T-helper 1 cell treated with Interleukin-12 subunit alpha and Interleukin-12 subunit beta and Interleukin-4 antibody, amounts not matched to agents 30 ng/mL and 1 ng/mL, for 36 hours (primary cell): Measurements from ENCODE around the gene MCRS1. TPM values are rescaled to one million over a fixed set of nuclear protein-coding genes. Genes with fewer than 3 reads are reported as not detected.

Experiments used
- intact Hi-C: fragments of 100-400 bp; cut with micrococcal nuclease; formaldehyde crosslinking; loops from one replicate; pipeline ENCODE4 v1.15.1; 2024
- total RNA-seq: library from RNA; stranded (reverse); gene quantifications from 2 replicates; pipeline ENCODE4 v1.2.3, GENCODE V29; 2022

The MCRS1 gene
- total RNA-seq, 1 donor from 2014 or later: 72.4 TPM

DNA sequence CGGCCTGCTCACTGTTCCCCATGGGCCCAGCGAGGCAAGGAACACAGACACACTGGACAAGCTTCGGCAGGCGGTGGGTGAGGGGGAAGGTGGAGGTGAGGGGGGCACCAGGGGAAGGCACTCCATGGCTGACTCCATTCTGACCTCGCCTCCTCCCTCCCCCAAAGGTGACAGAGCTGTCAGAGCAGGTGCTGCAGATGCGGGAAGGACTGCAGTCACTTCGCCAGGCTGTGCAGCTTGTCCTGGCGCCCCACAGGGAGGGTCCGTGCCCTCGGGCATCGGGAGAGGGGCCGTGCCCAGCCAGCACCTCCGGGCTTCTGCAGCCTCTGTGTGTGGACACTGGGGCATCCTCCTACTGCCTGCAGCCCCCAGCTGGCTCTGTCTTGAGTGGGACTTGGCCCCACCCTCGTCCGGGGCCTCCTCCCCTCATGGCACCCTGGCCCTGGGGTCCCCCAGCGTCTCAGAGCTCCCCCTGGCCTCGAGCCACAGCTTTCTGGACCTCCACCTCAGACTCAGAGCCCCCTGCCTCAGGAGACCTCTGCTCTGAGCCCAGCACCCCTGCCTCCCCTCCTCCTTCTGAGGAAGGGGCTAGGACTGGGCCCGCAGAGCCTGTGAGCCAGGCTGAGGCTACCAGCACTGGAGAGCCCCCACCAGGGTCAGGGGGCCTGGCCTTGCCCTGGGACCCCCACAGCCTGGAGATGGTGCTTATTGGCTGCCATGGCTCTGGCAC, 10.6 kb downstream of the MCRS1 start:
- intact Hi-C loops: no loop called here

DNA sequence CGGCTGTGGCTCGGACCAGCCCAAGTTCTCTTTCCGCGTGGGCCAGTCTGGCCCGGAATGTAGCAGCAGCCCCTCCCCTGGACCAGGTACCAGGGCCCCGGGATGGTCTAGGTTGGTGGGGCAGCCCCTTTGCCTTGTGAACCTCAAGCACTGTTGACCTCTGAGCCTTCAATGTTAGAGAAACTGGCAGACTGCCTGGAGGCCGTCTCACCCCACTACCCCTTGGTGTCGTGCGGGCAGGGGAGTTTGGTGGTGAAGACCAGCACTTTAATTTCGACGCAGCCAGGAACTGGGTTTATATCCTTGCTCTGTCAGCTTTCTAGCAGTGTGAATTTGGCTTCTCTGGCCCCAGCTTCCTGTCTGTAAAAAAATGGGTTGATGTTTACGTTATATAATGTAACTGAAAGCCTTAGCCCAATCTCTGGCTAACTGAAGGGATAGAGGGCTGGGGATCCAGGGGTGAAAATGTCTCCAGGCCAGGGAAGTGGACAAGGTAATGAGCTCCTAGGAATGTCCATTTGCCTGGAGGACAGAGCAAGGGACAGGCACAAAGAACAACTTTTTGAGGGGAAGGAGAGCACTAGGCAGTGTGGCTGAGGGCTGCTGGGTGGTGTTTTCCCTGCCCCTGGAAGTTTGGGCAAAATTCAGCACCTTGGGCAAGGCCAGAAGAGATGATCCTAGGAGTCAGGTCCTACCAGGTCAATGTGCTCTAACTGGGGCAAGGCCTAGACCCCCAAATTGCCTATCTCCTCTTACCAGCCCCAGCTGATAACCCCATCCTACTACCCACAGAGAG, 11.4 kb downstream of the MCRS1 start:
- intact Hi-C loops: no loop called here

DNA sequence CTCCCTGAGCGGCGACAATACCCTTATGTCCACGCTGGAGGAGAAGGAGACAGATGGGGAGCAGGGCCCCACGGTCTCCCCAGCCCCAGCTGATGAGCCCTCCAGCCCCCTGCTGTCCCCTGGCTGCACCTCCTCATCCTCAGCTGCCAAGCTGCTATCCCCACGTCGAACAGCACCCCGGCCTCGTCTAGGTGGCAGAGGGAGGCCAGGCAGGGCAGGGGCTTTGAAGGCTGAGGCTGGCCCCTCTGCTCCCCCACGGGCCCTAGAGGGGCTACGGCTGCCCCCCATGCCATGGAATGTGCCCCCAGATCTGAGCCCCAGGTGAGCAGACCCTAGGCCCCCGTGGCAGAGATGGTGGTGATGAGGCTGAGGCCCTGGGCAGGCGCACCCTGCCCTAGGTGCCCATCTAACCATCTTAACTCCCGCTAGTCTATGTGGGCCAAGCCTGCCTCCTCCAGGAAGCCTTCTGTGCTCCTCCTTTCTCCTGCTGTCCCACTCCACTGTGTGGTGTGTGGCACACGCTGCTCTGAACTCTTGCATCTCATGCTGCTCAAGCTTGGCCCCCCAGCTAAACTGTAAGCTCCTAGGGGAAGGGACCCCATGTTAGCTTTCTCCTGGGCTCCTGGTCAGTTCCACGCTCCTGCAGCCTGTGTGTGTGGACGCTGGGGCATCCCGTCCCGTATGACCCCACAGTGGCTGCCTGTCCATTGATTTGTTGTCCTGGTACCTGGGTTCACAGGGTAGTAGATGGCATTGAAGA, 12.1 kb downstream of the MCRS1 start:
- intact Hi-C loops: no loop called here

DNA sequence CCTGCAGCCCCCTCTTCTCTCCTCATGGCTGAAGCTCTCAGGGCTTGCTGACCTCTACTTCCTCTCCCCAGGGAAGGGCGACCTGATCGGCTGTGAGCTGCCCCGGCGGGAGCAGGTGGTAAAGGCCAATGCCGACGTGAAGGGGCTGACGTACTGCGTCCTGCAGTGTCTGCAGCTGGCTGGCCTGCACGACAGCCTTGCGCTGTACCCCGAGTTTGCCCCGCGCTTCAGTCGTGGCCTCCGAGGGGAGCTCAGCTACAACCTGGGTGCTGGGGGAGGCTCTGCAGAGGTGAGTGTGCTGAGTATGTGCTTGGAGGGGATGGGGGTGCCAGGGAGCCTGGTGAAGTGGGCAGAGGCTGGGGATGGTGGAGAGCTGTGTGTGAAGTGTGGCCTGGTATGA, 13.7 kb downstream of the MCRS1 start:
- intact Hi-C loops: no loop called here

DNA sequence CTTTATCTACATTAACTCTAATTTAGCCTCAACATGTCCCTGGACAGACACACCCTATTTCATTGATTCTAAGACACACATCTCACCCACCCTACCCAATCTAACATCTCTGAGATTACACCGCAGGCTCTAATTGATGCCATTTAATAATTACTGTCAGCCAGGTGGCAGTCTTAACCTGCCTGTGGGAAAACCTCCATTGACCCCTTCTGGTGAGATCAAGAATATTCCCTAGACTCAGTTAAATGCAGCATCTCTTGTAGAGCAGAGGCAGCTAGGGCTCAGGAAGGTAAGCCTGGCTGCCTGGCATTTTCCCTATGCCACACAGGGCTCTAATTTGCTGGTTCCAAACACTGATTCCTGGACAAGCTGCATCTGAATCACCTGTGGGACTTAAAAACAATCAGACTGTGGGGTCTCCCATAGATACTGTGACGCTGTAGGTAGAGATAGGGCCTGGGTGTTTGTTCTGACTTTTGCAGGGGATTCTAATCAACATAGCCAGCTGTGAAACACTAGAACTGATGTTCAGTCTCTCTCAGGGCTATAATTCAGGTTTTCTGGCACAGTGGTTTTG, 14.3 kb downstream of the MCRS1 start:
- intact Hi-C loops: loop anchor here (1.0 kb wide), 2 partner anchors 27 to 154 kb away; partner anchors contain the start of gene FMNL3

DNA sequence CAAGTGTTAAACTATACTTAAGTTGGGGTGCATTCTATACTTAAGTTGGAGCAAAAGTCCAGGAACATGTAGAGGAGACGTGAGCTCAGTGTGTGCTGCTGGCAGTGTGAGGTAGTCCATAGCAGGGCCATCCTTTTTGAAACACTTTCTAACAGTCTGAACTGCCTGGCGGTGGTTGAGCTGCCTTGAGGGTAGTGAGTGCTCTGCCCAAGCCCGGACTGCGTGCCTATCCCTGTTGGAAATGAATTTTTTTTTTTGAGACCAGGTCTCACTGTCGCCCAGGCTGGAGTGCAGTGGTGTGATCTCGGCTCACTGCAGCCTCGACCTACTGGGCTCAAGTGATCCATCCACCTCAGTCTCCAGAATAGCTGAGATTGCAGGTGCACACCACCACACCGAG, 15.0 kb downstream of the MCRS1 start:
- intact Hi-C loops: loop anchor here (1.0 kb wide), 2 partner anchors 27 to 154 kb away; partner anchors contain the start of gene FMNL3

DNA sequence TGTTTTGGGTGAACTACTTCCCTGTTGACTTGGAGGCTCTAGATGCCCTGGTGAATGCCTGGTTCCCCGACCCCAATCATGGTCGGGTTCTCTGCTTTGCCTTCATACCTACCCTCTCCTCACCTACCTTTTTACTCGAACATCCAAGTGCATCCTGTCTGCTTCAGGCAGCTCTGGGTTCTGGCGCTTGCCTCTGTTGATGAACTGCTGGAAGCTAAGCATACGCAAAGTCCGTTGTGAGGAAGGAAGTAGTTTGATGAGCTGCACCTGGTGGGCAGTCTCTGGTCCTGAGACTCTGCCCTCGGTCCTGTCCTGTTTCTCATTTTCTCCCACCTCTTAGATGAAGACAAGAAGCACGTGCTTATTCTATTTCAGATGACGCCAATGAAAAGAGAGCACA, 15.5 kb downstream of the MCRS1 start:
- intact Hi-C loops: no loop called here

DNA sequence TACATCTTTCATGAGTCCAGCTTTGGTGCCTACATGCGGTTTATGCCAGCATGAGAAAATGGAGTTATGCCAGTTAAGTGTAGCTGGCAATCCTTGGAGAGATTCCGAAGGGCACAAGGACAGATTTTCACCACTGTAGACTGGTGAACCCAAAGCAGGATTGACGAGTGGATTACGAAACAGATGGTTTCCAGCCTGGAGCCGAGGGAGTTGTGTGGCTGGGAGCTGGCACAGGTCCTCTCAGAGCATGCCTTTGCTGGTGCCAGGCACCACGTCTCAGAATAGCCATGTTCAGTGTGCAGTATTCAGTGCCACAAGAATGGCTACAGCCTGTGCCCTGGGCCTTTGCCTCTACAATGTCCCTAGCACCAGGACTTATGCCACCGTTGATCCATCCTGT, 15.9 kb downstream of the MCRS1 start:
- intact Hi-C loops: no loop called here

DNA sequence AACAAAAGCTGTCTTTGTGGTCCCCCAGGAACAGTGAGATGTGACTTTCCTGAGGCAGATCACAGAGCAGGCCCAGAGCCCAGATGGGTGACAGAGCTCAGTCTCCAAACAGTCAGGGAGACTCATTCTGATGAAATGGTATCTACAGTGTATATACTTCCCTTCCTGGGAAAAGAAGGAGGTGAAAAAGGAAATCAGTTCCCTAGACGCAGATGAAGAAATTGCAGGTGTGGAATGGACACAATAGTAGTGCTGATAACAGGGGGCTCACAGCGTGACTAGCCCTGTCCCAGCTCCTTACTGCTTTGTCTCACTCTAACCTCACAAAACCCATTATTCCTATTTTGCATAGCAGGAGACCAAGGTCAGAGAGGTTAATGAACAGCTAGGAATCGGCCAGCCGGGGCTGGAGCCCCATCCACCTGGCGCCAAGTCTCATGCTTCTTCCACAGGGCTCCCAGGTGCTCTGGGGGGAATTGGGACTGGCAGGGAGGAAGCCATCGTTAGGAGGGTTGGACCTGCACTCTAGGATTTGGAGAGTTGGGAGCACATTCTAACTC, 17.2 kb downstream of the MCRS1 start:
- intact Hi-C loops: no loop called here

DNA sequence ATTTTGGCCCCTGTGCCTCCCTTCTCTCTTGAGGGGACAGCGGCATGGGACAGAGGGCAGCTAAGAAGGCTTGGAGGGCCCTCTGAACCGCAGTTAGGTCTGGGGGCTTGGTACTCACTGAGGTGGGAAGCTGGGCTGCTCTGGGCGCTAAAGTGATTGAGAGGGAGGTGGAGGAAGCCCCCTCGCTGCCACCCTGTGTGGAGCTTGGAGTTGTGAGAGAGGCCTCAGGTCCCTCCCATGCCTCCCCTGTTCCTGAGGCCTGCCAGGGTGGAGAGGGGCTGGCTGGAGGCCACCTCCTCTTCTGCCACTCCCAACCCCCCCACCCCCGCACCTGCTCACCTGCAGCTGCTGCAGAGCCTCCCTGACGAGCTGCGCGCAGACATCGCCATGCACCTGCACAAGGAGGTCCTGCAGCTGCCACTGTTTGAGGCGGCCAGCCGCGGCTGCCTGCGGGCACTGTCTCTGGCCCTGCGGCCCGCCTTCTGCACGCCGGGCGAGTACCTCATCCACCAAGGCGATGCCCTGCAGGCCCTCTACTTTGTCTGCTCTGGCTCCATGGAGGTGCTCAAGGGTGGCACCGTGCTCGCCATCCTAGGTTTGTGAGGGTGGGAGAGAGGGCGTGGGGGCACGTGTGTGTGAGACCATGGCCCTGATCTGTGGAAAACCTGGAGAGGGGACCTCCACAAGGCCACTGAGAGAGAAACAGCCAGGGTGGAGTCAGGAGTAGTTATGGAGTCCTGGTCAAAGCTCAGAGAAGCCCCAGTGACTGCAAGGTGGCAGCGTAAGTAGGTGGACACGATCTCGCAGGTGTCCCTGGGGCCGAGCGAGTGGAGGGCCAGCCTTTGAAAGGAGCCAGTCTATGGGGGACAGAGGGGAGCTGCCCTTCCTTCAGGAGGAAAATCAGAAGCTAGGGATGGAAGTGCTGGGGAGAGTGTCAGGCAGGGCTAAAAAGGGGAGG, 17.9 kb downstream of the MCRS1 start:
- intact Hi-C loops: no loop called here

DNA sequence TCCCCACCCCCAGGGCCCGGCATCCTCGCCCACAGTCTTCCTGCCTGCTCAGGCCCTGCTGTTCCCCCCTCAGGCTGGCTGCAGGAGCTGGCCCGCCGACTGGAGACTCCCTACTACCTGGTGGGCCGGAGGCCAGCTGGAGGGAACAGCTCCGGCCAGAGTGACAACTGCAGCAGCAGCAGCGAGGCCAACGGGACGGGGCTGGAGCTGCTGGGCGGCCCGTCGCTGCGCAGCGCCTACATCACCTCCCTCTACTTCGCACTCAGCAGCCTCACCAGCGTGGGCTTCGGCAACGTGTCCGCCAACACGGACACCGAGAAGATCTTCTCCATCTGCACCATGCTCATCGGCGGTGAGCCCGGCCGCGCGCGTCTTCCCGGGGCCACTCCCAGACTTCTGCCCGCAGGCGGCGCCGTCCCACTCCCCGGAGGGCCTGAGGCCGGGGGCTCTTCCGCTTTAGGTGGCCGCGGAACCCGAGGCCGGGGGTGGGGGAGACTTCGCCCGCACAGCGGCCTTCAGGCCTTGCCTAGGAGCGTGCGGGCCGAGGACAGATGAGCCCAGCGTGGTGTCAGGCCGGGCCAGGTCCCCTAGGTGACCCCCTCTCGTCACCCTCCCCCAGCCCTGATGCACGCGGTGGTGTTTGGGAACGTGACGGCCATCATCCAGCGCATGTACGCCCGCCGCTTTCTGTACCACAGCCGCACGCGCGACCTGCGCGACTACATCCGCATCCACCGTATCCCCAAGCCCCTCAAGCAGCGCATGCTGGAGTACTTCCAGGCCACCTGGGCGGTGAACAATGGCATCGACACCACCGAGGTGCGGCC, 18.9 kb downstream of the MCRS1 start:
- intact Hi-C loops: no loop called here

DNA sequence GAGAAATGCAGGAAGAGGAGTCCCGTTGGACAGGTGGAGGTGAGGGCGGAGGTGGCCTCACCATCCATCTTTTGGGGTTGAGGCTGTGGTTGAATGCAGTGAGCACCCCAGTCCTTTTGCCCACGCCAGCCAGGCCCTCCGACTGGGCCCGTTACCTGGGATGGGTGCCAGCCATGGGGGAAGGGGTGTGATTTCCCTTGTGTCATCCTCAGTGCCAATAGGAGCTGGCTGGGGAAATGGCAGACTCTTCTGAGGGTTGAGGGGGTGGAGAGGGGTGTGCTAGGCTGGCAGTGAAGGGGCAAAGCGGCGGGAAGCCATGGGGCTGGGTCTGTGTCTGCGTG, 19.5 kb downstream of the MCRS1 start:
- intact Hi-C loops: no loop called here

DNA sequence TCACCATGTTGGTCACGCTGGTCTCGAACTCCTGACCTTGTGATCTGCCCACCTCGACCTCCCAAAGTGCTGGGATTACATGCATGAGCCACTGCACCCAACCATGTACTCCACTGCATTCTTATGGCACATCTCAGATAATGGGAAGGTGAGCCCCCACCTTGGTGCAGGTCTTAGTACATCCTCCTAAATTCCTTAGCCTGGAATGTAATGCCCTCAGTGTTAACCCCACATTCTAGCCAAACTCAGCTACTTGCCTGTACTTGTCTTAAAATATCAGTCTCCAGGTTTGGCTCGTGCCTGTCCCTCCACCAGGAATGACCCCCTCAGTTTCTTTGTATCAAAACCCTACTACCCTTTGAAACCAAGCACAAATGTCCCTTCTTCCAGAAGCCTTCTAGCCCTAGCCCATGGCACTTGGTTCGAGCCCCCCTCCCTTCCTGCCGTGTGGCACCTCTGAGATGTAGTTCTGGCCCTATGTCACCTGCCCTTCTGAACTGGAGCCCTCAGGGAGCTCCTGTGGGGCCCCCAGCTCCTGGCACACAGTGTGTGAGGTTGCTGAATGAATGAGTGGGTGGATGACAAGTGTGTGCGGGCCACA, 20.8 kb downstream of the MCRS1 start:
- intact Hi-C loops: no loop called here

DNA sequence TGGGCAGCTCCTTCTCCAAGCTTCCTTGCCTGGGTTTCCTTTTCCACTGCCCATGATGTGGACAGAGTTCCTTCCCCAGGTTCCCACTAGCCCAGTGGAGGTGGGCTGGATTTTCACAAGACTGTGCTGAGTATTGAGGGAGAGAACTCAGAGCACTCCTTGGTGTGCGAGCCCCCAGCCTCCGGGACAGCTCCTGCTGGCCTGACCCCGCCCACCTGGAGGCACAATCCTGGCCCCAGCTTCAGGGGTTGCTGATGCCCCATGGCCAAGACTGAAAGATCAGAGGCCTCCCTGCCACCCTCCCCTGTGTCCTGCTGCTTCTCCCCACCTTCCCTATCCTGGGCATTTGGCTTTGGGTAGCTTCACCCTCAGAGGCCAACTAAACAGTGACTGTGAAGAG, 21.5 kb downstream of the MCRS1 start:
- intact Hi-C loops: no loop called here

DNA sequence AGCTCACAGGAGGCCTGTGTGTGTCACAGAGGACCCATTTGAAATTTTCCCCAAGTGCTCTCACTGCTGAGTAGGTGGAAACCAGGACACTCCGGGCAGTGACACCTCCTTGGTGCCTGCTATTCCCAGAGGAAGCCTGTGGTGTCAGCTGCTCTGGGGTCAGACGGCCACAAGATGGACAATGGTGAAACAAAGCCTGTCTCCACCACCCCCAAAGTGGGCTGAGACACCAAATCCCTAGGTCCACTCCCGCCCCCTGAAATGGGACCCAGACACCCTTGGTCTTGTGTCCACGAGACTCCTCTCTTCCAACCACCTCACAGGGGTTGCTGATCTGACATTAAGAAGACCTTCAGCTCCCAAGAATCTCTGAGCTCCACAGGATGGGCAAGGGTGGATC, 22.1 kb downstream of the MCRS1 start:
- intact Hi-C loops: no loop called here

DNA sequence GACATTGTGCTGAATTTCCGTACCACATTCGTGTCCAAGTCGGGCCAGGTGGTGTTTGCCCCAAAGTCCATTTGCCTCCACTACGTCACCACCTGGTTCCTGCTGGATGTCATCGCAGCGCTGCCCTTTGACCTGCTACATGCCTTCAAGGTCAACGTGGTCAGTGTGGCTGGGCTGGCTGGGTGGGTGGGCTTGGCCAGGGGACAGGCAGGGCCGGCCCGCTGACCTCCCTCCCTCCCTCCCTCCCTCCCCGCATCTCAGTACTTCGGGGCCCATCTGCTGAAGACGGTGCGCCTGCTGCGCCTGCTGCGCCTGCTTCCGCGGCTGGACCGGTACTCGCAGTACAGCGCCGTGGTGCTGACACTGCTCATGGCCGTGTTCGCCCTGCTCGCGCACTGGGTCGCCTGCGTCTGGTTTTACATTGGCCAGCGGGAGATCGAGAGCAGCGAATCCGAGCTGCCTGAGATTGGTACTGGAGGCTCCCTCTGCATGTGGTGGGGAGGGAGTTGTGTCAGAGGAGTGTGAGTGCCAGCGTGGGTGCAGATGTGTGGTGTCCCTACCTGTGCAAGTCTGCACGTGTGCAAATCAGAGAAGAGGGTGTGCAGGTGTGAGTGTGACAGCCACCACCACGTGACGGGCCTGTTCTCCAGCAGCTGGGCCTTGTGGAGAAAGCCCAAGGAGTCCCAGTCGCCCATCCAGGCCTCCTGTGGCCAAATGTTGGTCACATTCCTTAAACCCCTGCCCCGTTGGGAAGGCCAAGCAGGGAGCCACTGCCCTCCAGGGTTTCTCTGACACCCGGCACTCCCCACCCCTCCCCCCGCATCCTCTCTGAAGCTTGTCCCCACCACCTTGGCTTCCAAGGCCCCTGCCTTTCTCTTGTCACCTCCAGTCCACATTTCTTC, 23.8 kb downstream of the MCRS1 start:
- intact Hi-C loops: no loop called here

DNA sequence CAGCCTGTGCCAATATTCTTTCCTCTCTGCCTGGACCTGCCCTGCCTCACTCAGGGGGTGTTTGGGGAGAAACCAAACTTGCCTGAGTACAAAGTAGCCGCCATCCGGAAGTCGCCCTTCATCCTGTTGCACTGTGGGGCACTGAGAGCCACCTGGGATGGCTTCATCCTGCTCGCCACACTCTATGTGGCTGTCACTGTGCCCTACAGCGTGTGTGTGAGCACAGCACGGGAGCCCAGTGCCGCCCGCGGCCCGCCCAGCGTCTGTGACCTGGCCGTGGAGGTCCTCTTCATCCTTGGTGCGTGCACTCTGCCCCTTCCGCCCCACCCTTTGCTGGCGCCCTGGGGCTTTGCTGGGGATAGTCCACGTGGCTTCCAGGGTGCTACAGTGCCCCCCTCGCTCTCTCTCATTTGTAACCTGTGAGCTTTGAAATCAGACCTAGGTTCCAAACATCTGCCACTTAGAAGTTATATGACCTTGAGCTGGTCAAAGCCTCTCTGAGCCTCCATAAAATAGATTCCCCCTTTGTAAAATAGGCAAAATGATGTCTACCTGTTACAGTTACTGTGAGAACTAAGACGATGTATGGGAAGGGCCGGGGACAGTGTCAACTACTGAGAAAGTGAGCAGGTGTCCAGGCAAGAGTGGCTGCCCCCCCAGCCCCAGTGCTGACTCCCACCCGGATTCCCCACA, 24.6 kb downstream of the MCRS1 start:
- intact Hi-C loops: no loop called here
